SK-N-SH treated with all-trans-retinoic acid at 6 μM for 48 hours (cell line): ENCODE data around the gene RXYLT1.

Experiments
- ATAC-seq: fragments of 200-7000 bp; cut with Tn5 transposase; 3 replicates; pipeline ENCODE4 v1.9.1; 2020; ENCODE audit warnings: mild to moderate bottlenecking, moderate library complexity
- ARNTL ChIP-seq: fragments of 450-650 bp; formaldehyde crosslinking; IDR thresholded peaks from 2 replicates; pipeline ENCODE4 v1.5.0; 2020; ENCODE audit warnings: low read depth, mild to moderate bottlenecking, moderate library complexity, borderline replicate concordance
- BACH2 ChIP-seq: fragments of 250-450 bp; sonication (Bioruptor Pico); IDR thresholded peaks from 2 replicates; pipeline ENCODE4 v1.9.0; 2021; ENCODE audit warnings: mild to moderate bottlenecking, borderline replicate concordance
- CREB5 ChIP-seq: fragments of 250-450 bp; sonication (Bioruptor Pico); IDR thresholded peaks from 2 replicates; pipeline ENCODE4 v1.5.1; 2020; ENCODE audit warnings: low read depth, mild to moderate bottlenecking, moderate library complexity
- CSRNP3 ChIP-seq: fragments of 250-450 bp; sonication (Bioruptor Pico); IDR thresholded peaks from 2 replicates; pipeline ENCODE4 v1.5.1; 2021; ENCODE audit warnings: mild to moderate bottlenecking, moderate library complexity
- ESRRG ChIP-seq: fragments of 250-450 bp; sonication (Bioruptor Pico); IDR thresholded peaks from 2 replicates; pipeline ENCODE4 v1.6.1; 2021; ENCODE audit warnings: mild to moderate bottlenecking
- ISL1 ChIP-seq: fragments of 250-450 bp; sonication (Bioruptor Pico); IDR thresholded peaks from 2 replicates; pipeline ENCODE4 v2.1.2; 2022; ENCODE audit warnings: mild to moderate bottlenecking, moderate library complexity
- OSR1 ChIP-seq: fragments of 250-450 bp; sonication (Bioruptor Pico); IDR thresholded peaks from 2 replicates; pipeline ENCODE4 v1.8.0; 2022; ENCODE audit warnings: moderate library complexity, mild to moderate bottlenecking, inconsistent platforms
- RARB ChIP-seq: fragments of 250-450 bp; sonication (Bioruptor Pico); IDR thresholded peaks from 2 replicates; pipeline ENCODE4 v1.8.0; 2021; ENCODE audit warnings: mild to moderate bottlenecking, moderate library complexity
- SNAI2 ChIP-seq: fragments of 250-450 bp; sonication (Bioruptor Pico); IDR thresholded peaks from 2 replicates; pipeline ENCODE4 v1.5.0; 2020; ENCODE audit warnings: mild to moderate bottlenecking, moderate library complexity
- TCF4 ChIP-seq: fragments of 250-450 bp; sonication (Bioruptor Pico); IDR thresholded peaks from 2 replicates; pipeline ENCODE4 v1.8.0; 2021; ENCODE audit warnings: mild to moderate bottlenecking, moderate library complexity, borderline replicate concordance
- TOX ChIP-seq: fragments of 250-450 bp; sonication (Bioruptor Pico); IDR thresholded peaks from 2 replicates; pipeline ENCODE4 v1.8.0; 2021; ENCODE audit warnings: mild to moderate bottlenecking, moderate library complexity, borderline replicate concordance
- ZC3H10 ChIP-seq: fragments of 250-450 bp; sonication (Bioruptor Pico); IDR thresholded peaks from 2 replicates; pipeline ENCODE4 v1.5.1; 2021; ENCODE audit warnings: mild to moderate bottlenecking, moderate library complexity
- ZFP3 ChIP-seq: fragments of 250-450 bp; sonication (Bioruptor Pico); IDR thresholded peaks from 2 replicates; pipeline ENCODE4 v1.5.0; 2020; ENCODE audit warnings: mild to moderate bottlenecking, moderate library complexity
- ZFP30 ChIP-seq: fragments of 450-650 bp; formaldehyde crosslinking; IDR thresholded peaks from 2 replicates; pipeline ENCODE4 v1.5.0; 2022; ENCODE audit warnings: mild to moderate bottlenecking, moderate library complexity
- ZNF565 ChIP-seq: fragments of 450-650 bp; formaldehyde crosslinking; conservative IDR thresholded peaks from 2 replicates; pipeline ENCODE4 v1.5.0; 2020; ENCODE audit warnings: low read depth, mild to moderate bottlenecking, moderate library complexity
- ZNF70 ChIP-seq: fragments of 450-650 bp; formaldehyde crosslinking; IDR thresholded peaks from 2 replicates; pipeline ENCODE4 v1.5.0; 2020; ENCODE audit warnings: mild to moderate bottlenecking, moderate library complexity
- ZNF8 ChIP-seq: fragments of 450-650 bp; formaldehyde crosslinking; IDR thresholded peaks from 2 replicates; pipeline ENCODE4 v1.5.0; 2020; ENCODE audit warnings: mild to moderate bottlenecking, moderate library complexity
- TF ChIP-seq, protein P1 (sequence below): fragments of 250-450 bp; sonication (Bioruptor Pico); IDR thresholded peaks from 2 replicates; pipeline ENCODE4 v1.8.0; 2020; ENCODE audit warnings: mild to moderate bottlenecking, moderate library complexity, borderline replicate concordance
- TF ChIP-seq, protein P2 (sequence below): fragments of 250-450 bp; sonication (Bioruptor Pico); IDR thresholded peaks from 2 replicates; pipeline ENCODE4 v1.8.0; 2021; ENCODE audit warnings: low read depth, mild to moderate bottlenecking, moderate library complexity, borderline replicate concordance
- TF ChIP-seq, protein P3 (sequence below): fragments of 250-450 bp; sonication (Bioruptor Pico); IDR thresholded peaks from 2 replicates; pipeline ENCODE4 v1.5.0; 2020; ENCODE audit warnings: mild to moderate bottlenecking, moderate library complexity

RXYLT1 gene

DNA sequence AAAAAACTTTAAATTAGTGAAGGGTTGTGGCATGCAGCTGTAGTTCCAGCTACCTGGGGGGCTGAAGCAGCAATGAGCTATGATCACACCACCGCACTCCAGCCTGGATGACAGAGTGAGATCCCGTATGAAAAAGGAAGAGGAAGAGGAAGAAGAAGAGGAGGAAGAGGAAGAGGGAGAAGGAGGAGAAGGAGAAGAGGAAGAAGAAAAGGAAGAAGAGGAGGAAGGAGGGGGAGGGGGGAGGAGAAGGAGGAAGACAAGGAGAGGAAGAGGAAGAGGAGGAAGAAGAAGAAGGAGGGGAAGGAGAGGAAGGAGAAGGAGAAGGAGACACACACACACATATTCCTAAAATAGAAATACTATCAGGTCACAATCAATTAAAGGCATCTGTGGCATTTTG lies 32.0 kb downstream of the RXYLT1 start:
- TF ChIP-seq ZFP3 (CRISPR knock-in tag), result no peak
- no peak for TF ChIP-seq TOX (CRISPR knock-in tag)
- no peak for TF ChIP-seq OSR1 (CRISPR knock-in tag)
- TF ChIP-seq CREB5 (CRISPR knock-in tag), result no peak
- TF ChIP-seq, protein P1, sequence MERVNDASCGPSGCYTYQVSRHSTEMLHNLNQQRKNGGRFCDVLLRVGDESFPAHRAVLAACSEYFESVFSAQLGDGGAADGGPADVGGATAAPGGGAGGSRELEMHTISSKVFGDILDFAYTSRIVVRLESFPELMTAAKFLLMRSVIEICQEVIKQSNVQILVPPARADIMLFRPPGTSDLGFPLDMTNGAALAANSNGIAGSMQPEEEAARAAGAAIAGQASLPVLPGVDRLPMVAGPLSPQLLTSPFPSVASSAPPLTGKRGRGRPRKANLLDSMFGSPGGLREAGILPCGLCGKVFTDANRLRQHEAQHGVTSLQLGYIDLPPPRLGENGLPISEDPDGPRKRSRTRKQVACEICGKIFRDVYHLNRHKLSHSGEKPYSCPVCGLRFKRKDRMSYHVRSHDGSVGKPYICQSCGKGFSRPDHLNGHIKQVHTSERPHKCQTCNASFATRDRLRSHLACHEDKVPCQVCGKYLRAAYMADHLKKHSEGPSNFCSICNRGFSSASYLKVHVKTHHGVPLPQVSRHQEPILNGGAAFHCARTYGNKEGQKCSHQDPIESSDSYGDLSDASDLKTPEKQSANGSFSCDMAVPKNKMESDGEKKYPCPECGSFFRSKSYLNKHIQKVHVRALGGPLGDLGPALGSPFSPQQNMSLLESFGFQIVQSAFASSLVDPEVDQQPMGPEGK (CRISPR knock-in tag), result no peak
- TF ChIP-seq TCF4, result no peak
- TF ChIP-seq ZNF70 (CRISPR knock-in tag), result no peak
- no peak for TF ChIP-seq RARB (CRISPR knock-in tag)
- TF ChIP-seq ZNF8, result no peak
- no peak for TF ChIP-seq CSRNP3
- TF ChIP-seq ISL1 (CRISPR knock-in tag), result no peak
- TF ChIP-seq, protein P2, sequence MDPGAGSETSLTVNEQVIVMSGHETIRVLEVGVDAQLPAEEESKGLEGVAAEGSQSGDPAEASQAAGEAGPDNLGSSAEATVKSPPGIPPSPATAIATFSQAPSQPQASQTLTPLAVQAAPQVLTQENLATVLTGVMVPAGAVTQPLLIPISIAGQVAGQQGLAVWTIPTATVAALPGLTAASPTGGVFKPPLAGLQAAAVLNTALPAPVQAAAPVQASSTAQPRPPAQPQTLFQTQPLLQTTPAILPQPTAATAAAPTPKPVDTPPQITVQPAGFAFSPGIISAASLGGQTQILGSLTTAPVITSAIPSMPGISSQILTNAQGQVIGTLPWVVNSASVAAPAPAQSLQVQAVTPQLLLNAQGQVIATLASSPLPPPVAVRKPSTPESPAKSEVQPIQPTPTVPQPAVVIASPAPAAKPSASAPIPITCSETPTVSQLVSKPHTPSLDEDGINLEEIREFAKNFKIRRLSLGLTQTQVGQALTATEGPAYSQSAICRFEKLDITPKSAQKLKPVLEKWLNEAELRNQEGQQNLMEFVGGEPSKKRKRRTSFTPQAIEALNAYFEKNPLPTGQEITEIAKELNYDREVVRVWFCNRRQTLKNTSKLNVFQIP (CRISPR knock-in tag), result no peak
- no peak for TF ChIP-seq ZNF565
- TF ChIP-seq BACH2, result no peak
- no peak for TF ChIP-seq SNAI2 (CRISPR knock-in tag)
- TF ChIP-seq, protein P3, sequence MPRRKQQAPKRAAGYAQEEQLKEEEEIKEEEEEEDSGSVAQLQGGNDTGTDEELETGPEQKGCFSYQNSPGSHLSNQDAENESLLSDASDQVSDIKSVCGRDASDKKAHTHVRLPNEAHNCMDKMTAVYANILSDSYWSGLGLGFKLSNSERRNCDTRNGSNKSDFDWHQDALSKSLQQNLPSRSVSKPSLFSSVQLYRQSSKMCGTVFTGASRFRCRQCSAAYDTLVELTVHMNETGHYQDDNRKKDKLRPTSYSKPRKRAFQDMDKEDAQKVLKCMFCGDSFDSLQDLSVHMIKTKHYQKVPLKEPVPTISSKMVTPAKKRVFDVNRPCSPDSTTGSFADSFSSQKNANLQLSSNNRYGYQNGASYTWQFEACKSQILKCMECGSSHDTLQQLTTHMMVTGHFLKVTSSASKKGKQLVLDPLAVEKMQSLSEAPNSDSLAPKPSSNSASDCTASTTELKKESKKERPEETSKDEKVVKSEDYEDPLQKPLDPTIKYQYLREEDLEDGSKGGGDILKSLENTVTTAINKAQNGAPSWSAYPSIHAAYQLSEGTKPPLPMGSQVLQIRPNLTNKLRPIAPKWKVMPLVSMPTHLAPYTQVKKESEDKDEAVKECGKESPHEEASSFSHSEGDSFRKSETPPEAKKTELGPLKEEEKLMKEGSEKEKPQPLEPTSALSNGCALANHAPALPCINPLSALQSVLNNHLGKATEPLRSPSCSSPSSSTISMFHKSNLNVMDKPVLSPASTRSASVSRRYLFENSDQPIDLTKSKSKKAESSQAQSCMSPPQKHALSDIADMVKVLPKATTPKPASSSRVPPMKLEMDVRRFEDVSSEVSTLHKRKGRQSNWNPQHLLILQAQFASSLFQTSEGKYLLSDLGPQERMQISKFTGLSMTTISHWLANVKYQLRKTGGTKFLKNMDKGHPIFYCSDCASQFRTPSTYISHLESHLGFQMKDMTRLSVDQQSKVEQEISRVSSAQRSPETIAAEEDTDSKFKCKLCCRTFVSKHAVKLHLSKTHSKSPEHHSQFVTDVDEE (CRISPR knock-in tag), result no peak
- ATAC-seq, result no peak

DNA sequence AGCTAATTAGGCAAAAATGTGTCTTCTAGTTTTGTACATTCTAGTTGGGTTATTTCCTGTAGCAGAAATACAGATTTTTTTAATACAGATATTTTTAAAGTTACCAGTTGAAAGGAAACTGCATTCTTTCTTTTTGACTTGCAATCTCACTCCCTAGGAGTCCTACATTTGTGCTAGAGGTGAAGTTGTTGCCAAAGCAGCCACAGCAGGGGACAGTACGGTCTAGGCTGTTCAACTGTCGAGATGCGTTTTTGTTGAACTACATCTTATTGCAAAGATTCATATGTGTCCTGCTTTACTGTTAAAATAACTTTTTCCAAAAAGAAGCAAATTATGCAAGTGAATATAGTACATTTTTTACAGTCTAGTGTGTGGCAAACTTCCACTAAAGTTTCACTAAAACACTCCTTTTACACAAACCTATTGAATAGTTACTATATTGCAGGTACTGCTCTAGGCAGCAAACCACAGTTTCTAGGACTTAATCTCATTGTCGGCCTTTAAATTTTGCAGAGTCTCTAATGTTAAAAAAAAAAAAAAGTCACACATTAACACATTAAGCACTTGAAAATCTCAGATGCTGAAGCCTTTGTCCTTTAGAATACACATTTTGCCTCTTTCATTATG lies 34.5 kb downstream of the RXYLT1 start:
- TF ChIP-seq ARNTL (no peak), SNAI2 (CRISPR knock-in tag) (no peak), ESRRG (no peak)
- ATAC-seq, result no peak

DNA sequence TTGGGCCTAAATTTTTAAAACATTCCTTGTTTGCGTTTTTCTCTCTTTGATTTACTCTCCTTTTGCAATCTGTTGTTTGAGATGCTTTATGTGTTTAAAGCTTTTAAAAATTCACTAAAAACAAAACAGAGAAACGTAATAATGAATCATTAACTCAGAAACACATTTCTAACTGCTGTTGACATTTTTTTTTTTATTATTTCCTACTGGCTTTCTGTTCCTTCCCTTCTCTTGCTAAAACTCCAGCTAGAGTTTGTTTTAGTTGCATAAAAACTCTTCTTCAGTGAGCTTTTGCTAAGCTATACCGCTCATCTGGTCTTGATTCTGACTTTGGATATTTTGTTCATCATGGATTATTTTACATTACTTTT lies 35.8 kb downstream of the RXYLT1 start:
- ATAC-seq, result no peak
- TF ChIP-seq TCF4 (no peak), ZNF565 (no peak), ZFP3 (CRISPR knock-in tag) (no peak), CSRNP3 (no peak), ZNF8 (no peak), ZNF70 (CRISPR knock-in tag) (no peak), ZC3H10 (CRISPR knock-in tag) (no peak), ZFP30 (CRISPR knock-in tag) (no peak), CREB5 (CRISPR knock-in tag) (no peak)
- TF ChIP-seq, protein P2 (CRISPR knock-in tag), result no peak
- TF ChIP-seq, protein P3 (CRISPR knock-in tag), result no peak
- TF ChIP-seq, all 23 proteins: peak for 0
